Right lung (tissue), 5 donors: ENCODE data around the gene UPK1B. TPM values are rescaled to one million over a fixed set of nuclear protein-coding genes. Genes with fewer than 3 reads are reported as not detected.

ENCODE experiments used
- polyA plus RNA-seq, 5 donors: library from polyadenylated mRNA; unstranded; fragments of 120-200 nt; gene quantifications; one replicate each; pipeline versions ENCODE4 v1.2.1 to v1.2.3, GENCODE V29; 2013; ENCODE audit warnings: inconsistent platforms in 1 of 5, low replicate concordance in 1 of 5; ENCODE audit not compliant: insufficient read length in 5 of 5, insufficient read depth in 1 of 5

UPK1B gene
- polyA plus RNA-seq, 5 donors: 0.09 to 0.99 (median 0.31) TPM

Other genes starting within 250 kb of the UPK1B start
- gene IGSF11, start 138.8 kb upstream of the UPK1B start, polyA plus RNA-seq: 1 to 10 TPM in 2 of 5 donors, under 1 TPM in 3; 0.61 to 1.7 (median 0.65) TPM
- gene TEX55, start 27.4 kb upstream of the UPK1B start, polyA plus RNA-seq: not detected
- 10 to 100 TPM; 26.1 to 34.3 (median 30.1) TPM for gene B4GALT4, start 67.3 kb downstream of the UPK1B start, polyA plus RNA-seq
- 10 to 100 TPM; 29.0 to 42.9 (median 32.8) TPM for gene ARHGAP31, start 120.8 kb downstream of the UPK1B start, polyA plus RNA-seq